NCI-H2171 (cell line): ENCODE results near the gene PRR36.
"Not testable (repeated sequence)": the region's sequence is repeated elsewhere in the genome, so short reads cannot be mapped to it uniquely, and the experiment has no call there.

Experiments
- DNase-seq: peaks from one replicate; lab custom pipeline; 2025; lab: John Stamatoyannopoulos, UW

PRR36 gene

DNA sequence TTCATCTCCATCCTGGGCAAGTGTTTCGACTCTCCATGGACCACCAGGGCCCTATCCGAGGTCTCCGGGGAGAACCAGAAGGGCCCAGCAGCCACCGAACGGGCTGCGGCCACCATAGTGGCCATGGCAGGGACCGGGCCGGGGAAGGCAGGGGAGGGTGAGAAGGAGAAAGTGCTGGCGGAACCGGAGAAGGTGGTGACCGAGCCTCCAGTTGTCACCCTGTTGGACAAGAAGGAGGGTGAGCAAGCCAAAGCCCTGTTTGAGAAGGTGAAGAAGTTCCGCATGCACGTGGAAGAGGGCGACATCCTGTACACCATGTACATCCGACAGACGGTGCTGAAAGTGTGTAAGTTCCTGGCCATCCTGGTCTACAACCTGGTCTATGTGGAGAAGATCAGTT, 24.8 kb upstream of the PRR36 start:
- no peak for DNase-seq

DNA sequence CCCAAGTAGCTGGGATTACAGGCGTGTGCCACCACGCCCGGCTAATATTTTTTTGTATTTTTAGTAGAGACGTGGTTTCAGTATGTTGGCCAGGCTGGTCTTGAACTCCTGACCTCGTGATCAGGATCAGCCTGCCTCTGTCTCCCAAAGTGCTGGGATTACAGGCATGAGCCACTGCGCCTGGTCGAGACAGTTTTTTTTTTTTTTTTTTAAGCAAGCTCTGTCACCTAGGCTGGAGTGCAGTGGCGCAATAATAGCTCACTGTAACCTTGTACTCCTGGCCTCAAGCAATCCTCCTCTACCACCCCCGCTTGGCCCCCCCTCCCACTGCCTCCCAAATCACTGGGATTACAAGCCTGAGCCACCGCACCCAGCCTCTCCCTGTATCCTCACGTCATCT, 23.1 kb upstream of the PRR36 start:
- no peak for DNase-seq

DNA sequence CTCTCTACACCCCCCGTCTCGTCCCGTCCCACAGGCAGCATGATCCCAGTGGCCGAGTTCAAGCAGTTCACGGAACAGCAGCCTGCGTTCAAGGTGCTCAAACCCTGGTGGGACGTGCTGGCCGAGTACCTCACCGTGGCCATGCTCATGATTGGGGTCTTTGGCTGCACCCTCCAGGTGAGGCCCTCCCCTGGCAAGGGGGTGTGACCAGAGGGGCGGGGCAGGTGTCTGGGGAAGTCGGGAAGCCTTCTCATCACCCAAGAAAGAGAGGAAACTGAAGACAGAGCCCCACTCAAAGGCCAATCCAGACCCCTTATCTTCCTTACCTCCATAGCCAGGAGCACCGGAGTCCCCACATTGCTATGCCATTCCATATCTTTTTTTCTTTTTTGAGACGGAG, 21.4 kb upstream of the PRR36 start:
- DNase-seq, result no peak

DNA sequence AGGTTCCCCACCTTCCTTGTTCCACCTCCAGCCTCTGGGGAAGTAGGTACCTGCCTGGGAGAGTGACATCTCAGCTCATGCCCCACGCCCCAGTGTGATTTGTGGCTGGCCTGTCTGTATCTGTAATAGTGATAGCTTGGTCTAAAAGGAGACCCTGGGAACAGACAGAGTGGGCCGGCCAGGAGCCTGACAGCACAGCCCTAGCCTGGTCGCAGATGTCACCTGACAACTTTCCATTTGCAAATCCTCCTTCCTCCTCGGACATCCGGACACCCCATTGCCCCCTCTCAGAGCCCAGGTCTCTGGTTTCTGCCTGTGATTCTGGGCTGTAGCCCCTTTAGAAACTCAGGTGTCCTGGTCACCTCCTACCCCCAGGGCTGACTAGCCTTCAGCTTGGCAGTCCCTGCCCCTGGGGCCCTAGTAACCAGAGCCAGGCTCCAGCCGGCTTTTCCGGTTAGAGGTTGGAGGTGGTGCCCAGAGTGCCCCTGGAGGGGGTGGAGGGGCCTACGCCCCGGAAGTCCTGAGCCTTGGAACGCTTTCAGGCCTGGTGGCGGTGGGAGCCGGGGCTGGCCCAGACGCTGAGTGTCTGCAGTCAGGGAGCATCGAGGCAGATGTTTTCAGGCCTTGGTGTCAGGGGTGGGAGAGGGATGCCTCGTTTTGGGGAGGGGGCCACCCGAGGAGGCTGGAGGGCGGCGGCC, 20.6 kb upstream of the PRR36 start:
- no peak for DNase-seq

DNA sequence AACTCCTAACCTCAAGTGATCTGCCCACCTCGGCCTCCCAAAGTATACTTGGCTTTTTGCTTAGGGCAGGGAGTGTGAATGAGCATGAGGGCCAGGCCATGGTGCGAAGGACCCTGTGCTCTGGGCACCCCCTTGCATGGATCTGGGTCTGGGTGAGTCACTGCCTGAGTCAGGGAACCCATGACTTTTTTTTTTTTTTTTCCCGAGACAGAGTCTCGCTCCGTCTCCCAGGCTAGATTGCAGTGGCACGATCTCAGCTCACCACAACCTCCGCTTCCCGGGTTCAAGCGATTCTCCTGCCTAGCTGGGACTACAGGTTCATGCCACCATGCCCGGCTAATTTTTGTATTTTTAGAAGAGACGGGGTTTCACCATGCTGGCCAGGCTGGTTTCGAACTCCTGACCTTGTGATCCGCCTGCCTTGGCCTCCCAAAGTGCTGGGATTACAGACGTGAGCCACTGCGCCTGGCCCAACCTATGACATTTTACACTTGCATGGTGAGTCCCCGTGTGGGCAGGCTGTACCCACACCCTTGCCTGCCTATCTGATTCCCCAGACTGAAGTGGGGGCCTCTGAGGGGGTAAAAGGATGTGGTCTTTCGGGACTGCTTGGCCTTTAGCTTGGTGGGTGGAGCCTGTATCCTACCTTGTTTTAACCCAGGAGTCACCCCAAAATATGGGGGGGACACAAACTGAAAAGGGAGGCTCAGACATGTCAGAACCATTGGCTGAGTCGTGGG, 19.3 kb upstream of the PRR36 start:
- not testable (repeated sequence) for DNase-seq

DNA sequence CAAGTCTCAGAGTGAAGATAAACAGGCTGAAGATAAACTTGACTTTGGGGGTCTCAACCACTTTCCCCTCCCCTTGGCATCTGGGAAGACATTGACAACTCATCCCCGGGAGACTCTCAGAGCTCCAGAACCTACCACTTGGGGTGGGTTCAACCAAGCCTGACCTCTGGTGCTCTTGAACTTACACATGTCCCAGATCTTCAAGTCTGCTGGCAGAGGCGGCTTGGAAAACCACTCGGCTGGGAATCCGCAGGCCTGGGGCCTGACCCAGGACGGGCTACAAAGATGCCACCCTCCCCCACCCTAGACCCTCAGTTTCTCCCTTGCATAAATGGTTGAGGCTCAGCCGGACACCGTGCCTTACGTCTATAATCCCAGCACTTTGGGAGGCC, 14.6 kb upstream of the PRR36 start:
- no peak for DNase-seq

DNA sequence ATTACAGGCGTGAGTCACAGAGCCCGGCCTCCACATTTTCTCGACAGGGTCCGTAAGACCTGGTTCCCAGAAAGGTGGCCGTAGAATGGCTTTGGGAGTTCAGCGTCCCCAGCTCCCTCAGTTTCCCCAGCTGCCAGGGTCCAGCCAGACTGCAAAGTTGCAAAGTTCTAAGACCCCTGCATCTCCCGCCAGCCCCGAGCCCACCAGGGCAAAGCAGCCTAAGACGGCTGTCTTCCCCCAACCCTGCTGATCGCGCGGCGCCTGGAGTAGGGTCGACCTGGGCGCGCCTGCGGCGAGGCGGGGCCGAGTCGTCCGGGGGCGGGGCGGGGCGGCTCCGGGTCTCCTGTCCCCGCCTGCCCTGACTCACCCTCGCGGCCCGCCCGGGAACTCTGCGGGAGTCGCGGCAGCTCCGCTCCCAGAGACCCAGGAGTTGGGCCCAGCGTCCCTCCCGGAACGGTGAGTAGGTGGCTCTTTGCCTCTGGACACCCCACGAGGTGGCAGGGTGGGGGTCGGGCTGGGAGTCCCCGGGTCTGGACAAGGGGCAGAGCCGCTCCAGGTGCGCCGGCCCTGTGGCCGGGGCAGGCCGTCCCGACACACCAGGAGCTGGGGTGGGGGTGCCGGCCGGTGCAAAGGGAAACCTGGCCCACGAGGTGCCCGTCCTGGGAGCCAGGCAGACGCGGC, 14.1 kb upstream of the PRR36 start, which contains the start of gene LRRC8E:
TSS of gene LRRC8E (plus strand) at position 366 of the 681 bp plus-strand sequence. CDS start 7,094 bp downstream, outside the sequence.
- DNase-seq, result no peak

DNA sequence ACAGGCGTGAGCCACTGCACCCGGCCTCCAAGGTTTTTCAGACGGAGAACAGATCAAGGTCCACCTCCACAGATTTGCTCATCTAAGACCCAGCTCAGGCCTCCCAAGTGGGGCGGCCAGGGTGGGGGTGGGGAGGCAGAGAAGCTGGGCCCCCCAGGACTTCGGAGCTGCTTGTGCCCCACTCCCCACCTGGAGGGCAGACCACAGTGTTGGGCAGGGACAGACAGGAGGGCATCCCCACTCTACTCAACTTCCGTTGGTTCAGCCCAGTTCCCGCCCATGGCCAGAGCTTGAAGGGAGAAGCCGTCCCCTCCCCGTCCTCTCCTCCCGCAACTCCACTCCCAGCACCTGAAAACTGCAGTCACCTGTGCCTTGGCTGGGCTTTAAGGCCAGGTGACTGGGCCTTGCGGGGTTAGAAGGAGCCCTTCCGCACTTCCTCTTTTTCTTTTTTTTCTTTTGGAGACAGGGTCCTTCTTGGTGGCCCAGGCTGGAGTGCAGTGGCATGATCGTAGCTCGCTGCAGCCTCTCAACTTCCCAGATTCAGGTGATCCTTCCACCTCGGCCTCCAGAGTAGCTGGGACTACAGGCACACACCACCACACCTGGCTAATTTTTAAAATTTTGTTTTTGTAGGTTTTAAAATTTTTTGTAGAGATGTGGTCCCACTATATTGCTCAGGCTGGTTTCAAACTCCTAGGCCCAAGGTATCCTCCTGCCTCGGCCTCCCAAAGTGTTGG, 13.4 kb upstream of the PRR36 start:
- DNase-seq, result no peak

DNA sequence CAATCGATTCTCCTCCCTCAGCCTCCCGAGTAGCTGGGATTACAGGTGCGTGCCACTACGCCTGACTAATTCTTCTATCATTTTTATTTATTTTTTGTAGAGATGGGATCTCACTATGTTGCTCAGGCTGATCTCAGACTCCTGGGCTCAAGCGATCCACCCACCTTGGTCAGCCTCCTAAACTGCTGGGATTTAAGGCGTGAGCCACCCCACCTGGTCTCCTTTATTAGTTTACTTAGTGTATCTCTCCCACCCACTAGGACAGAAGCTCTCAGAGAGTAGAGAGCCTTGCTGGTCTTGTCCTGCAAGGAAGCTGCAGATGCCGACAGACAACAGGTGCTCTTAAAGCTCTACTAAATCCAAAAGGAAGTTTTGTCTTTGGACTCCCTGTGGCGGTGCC, 11.6 kb upstream of the PRR36 start:
- no peak for DNase-seq

DNA sequence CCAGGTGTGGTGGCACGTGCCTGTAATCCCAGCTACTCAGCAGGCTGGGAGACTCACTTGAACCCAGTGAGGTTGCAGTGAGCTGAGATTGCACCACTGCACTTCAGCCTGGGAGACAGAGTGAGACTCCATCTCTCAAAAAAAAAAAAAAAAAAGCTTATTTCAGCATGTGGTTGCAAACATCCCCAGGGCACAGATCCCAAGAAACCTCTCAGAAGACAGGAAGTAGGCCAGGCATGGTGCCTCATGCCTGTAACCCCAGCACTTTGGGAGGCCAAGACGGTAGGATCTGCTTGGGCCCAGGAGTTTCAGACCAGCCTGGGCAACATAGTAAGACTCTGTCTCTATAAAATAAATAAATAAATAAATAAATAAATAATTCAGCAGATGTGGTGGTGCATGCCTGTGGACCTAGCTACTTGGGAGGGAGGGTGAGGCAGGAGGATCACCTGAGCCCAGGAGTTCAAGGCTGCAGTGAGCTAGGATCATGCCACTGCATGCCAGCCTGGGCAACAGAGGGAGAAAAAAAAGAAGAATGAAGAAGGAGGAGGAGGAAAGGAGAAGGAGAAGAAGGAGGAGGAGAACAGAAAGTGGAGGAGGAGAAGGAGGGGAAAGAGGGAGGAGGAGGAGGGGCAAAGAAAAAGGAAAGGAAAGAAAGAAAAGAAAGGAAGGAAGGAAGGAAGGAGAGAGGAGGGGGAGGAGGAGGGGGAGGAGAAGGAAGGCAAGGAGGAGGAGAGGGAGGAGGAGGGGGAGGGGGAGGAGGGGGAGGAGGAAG, 9.8 kb upstream of the PRR36 start:
- no peak for DNase-seq

DNA sequence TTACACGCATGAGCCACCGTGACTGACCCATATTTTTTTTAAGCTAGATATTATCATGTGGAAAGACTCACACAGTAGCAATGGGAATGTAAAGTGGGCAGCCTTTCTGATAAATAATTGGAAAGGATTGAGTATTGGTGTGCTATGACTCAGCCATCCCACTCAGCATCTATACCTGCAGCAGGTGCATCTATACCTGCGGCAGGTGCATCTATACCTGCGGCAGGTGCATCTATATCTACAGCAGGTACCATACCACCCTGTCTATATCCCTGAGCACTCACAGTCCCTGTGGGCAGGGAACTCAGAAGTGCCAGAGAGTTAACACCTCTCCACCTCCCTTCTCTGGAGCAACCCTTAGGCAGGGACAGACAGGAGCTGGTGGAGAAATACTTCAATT, 8.9 kb upstream of the PRR36 start:
- no peak for DNase-seq

DNA sequence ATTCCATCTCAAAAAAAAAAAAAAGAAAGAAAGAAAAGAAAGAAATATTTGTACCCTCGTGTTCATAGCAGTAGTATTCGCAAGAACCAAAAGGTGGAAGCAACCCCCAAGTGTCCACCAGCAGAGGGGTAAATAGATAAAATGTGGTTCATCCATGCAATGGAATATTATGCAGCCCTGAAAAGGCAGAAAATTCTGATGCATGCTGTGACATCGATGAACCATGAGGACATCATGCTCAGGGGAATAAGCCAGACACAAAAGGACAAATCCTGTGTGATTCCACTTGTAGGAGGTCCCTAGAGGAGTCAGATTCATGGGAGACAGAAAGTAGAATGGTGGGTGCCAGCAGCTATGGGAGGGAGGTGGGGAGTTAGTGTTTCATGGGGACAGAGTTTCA, 7.7 kb upstream of the PRR36 start:
- DNase-seq, result no peak

DNA sequence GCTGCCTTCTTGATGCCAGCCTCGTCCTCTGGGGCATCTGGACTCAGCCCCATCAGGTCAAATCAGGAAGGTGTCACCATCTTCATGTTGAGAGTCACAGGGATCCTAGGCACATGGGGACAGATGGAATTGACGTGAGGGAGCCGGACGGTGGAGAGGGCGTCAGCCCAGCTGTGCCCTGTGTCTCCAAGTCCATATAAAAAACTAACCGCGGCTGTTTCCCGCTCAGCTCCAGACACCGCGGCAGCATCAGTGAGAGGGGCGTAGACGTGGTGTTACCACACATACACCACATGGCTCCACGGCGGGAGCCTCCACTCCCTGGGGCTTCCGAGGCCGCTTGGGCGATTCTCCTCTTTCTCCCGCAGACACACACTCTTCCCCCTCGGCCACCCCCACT, 5.6 kb upstream of the PRR36 start:
- peak; percentile 47 for DNase-seq

DNA sequence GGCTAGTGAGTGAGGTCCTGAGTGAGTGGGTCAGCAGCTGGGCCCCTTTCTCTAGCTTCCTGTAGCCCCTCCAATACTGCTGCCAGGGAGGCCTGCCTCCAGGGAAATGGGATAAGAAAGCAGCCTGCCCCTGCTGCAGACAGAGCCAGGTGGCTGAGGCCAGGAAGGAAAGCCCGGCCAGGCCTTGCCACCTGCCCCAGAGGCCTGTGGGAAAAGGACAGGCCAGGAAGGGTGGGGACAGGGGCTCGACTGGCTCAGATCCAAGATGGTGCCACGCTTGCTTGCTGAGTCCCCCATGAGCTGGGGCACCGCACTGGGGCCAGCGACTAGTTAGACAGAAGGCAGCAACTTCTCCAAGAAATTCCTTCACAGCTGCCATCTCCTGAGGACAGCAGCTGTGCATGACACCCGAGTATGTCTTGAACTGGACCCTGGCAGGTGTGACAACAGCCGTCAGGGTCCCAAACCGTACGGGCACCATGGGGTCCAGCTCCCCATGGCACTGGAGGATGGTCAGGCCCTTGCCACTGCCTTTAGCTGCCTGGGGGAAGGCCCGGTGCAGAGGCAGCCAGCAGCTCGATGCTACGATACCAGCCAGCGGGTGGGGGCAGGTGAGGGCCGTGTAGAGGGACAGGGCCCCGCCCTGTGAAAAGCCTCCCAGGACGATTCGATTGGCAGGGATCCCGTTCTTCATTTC, 5.1 kb upstream of the PRR36 start:
- no peak for DNase-seq

DNA sequence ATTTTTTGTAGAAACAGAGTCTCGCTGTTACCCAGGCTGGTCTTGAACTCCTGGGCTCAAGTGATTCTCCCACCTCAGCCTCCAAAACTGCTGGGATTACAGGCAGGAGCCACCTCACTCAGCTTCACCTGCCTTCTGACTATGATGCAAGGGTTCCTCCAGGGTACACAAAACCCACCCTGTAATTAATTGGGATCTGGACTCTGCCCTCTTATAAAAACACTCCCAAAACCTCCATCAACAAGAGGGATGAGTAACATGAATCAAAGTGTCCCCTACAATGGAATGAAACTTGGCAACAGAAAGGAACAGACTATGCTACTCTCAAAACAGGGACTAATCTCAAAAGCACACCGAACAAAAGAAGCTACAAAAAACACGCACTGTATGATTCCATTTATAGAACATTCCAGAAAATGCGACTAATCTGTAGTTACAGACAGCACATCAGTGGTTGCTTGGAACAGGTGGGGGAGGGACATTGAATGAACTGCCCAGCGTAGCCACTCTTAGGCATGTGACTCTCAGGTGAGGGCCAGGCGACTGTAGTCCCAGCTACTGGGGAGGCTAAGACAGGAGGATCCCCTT, 3.2 kb upstream of the PRR36 start:
- no peak for DNase-seq

DNA sequence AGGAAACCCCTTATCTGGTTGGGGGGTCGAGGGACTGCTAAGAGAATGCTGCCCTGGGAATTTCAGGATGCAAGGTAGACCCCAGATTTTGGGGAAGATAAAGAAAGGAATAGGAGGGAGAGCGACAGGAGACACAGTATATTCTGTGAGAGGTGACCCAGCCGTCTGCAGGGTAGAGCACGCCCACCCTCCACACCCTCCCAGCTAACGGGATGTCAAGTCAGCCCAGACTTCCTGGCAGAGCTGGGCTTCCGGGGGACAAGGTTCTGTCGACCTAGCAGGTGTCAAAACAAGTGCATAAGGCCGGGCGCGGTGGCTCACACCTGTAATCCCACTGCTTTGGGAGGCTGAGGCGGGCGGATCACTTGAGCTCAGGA, 695 bp upstream of the PRR36 start:
- no peak for DNase-seq

DNA sequence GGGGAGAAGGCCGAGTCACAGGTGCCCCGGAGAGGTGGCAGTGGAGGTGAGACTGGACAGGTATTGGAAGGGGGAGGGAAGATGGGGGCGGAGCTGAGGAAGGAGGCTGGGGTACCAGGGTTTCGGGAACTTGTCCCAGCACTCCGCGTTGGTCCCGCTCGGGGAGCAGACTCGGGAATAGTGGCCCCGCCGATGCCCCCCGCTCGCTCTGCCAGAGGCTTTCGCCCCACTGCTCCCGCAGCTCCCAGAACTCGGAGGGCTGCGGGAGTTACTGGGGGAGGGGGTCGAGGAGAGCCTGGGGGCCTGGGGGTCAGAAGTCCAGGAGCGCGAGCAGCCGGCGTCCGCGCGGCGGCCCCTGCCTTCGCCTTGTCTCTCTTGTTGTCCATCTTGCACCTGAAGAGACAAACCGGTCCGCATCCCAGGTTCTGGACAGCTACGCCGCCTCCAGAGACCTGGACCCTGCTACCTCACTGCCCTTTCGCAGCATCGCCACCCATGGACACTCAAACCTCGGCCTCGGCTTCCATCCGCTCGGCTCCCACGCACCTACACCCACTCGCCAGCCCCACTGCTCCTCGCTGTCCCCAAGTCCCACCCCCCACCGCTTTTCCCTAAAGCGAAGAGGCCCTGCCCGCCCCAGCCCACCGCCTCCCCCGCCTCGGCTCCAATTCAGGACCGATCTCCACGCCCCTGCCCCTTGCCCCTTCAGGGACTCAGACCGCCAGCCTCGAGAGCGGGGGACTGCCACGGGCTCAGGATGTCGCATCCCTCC, 700 bp downstream of the PRR36 start:
- DNase-seq, result no peak

DNA sequence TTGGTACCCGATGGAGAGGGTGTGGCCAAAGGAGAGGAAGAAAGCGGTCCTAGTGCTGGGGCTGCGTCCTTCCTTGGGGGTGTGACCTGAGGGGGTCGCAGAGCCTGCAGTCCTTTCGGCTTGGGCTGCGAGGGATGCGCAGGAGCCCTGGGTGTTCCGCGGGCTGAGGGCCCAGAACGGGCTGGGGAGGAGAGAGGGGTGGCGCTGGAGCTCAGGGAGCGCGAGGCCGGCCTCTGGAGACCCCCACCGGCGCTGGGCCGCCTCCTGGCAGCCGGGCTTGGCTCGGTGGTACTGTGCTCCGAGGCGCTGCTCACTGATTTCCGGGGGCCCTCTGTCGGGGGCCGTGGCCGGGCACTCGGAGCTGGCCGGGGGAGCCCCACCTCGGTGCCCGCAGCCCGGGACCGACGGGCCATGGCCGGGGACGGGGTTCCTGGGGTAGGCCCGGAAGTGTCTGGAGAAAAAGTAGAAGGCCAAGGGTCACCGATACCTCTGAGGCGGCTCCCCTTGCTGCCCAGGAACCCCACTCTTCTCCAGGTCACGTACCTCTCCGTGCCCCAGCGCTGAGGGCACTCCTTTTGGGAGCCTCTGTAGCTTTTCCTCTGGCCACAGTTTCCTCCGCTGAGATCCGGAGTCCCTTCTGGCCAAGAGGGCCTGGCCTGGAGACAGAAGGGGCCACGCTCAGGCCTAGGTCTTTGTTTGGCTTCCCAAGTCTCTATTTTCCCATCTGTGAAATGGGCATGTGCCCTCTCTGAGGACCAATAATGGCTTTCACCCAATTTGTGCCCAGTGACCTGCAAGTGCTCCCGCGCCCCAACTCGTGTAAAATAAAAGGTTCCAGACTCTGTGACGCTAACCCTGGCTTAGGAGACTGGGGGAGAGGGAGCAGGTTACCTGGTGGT, 1.6 kb downstream of the PRR36 start:
- no peak for DNase-seq
